DMS53 treated with DMSO at 0.1 percent for 48 hours (cell line): ENCODE measurements around the gene TBCCD1.
"Not testable (repeated sequence)": the region's sequence is repeated elsewhere in the genome, so short reads cannot be mapped to it uniquely, and the experiment has no call there.

ENCODE experiments used
- DNase-seq: peaks from one replicate; lab custom pipeline; 2025; ENCODE audit not compliant: unreplicated experiment; lab: John Stamatoyannopoulos, UW

TBCCD1 gene

GRCh38 chr3:186596568-186597287 lies 29.6 kb upstream of the TBCCD1 start:
- DNase-seq = no peak

- DNase-seq = no peak
Observed at GRCh38 chr3:186594591-186595113, 27.5 kb upstream of the TBCCD1 start.

- DNase-seq = no peak
Observed at GRCh38 chr3:186593862-186594261, 26.7 kb upstream of the TBCCD1 start.

GRCh38 chr3:186592682-186593081 lies 25.5 kb upstream of the TBCCD1 start:
- DNase-seq = no peak

- DNase-seq = no peak
Observed at GRCh38 chr3:186590580-186591295, 23.6 kb upstream of the TBCCD1 start.

GRCh38 chr3:186589856-186590579 lies 22.9 kb upstream of the TBCCD1 start:
- DNase-seq = peak; percentile 16

- DNase-seq = no peak
Observed at GRCh38 chr3:186589121-186589520, 22.0 kb upstream of the TBCCD1 start.

GRCh38 chr3:186588632-186589031 lies 21.5 kb upstream of the TBCCD1 start:
- peak; percentile 39 for DNase-seq

GRCh38 chr3:186587183-186587582 lies 20.0 kb upstream of the TBCCD1 start:
- no peak for DNase-seq

GRCh38 chr3:186586245-186586644 lies 19.1 kb upstream of the TBCCD1 start:
- not testable (repeated sequence) for DNase-seq

GRCh38 chr3:186583831-186584230 lies 16.7 kb upstream of the TBCCD1 start:
- peak; percentile 11 for DNase-seq

- DNase-seq = no peak
Observed at GRCh38 chr3:186582541-186582940, 15.4 kb upstream of the TBCCD1 start.

- no peak for DNase-seq
Observed at GRCh38 chr3:186580785-186581184, 13.6 kb upstream of the TBCCD1 start.

- no peak for DNase-seq
Observed at GRCh38 chr3:186577521-186577920, 10.4 kb upstream of the TBCCD1 start.

- DNase-seq = no peak
Observed at GRCh38 chr3:186571644-186572013, 4.5 kb upstream of the TBCCD1 start.

- DNase-seq = no peak
Observed at GRCh38 chr3:186570941-186571643, 4.0 kb upstream of the TBCCD1 start.

- DNase-seq = peak; percentile 96
Observed at GRCh38 chr3:186570096-186570940, 3.2 kb upstream of the TBCCD1 start, which contains the start of gene DNAJB11. Gene DNAJB11 (plus strand): TSS chr3:186570720. CDS start chr3:186570898, 178 bp downstream.

- DNase-seq = no peak
Observed at GRCh38 chr3:186569779-186570095, 2.6 kb upstream of the TBCCD1 start.

GRCh38 chr3:186569361-186569760 lies 2.2 kb upstream of the TBCCD1 start:
- not testable (repeated sequence) for DNase-seq

GRCh38 chr3:186566772-186567071 lies 417 bp downstream of the TBCCD1 start:
- no peak for DNase-seq
